ENCODE results near the gene HBA1. TPM values are rescaled to one million over a fixed set of nuclear protein-coding genes. Genes with fewer than 3 reads are reported as not detected.
A peak's percentile ranks its signal among the peaks of the same experiment; 100 is the strongest.
"Not testable (repeated sequence)": the region's sequence is repeated elsewhere in the genome, so short reads cannot be mapped to it uniquely, and the experiment has no call there.

Gene HBA1
- total and polyA plus RNA-seq, 4 donors, result 38.1 to 2,695 (median 450) TPM

GRCh38 chr16:167122-167690, 9.3 kb upstream of the HBA1 start:
- DNase-seq (no peak), ATAC-seq (ENCODE audit: insufficient read depth, low FRiP score) (no peak)
- H3K4me1 ChIP-seq (ENCODE audit: control insufficient read depth in 5 of 5, insufficient read depth in 5 of 5, low read length in 5 of 5), result peaks cover 0 to 12% (median 0%) of the 10 kb centered on the region in 5 donors
- TF ChIP-seq CTCF (IDR thresholded peaks at IDR 0.05; ENCODE audit: control extremely low read depth, extremely low read depth), result no peak
- no peak overlapping the region for H3K27ac ChIP-seq (ENCODE audit: low read depth in 1 of 2, low read length in 1 of 2)
- WGBS, 2 donors, result 10 to 12% methylated on average over 11 of the region's 11 CpGs
- peaks cover 10 to 65% (median 50%) of the 10 kb centered on the region in 3 donors for H3K27me3 ChIP-seq (ENCODE audit: control insufficient read depth in 3 of 3, insufficient read depth in 3 of 3, low read length in 2 of 3)
- no peaks in the 10 kb centered on the region for H3K36me3 ChIP-seq (ENCODE audit: control insufficient read depth in 4 of 4, insufficient read depth in 4 of 4, low read length in 4 of 4)
- peaks cover 0 to 2% (median 0%) of the 10 kb centered on the region in 4 donors for H3K9me3 ChIP-seq (ENCODE audit: control insufficient read depth in 4 of 4, insufficient read depth in 3 of 4, low read length in 3 of 4)
- H3K9ac ChIP-seq (ENCODE audit: insufficient read depth in 1 of 2, low read length in 2 of 2), result no peak overlapping the region
- no peak overlapping the region for H3K4me3 ChIP-seq

DNA sequence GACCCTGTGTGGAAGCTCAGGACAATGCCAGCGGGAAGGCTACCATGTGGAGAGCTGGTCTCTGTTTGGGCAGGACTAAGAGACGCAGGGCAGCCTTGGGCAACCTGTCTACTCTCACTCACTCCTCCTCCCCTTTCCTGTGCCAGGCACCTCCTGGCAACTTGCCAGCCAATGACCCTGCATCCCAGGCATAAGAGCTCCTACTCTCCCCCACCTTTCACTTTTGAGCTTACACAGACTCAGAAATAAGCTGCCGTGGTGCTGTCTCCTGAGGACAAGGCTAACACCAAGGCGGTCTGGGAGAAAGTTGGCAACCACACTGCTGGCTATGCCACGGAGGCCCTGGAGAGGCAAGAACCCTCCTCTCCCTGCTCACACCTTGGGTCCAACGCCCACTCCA, 8.1 kb upstream of the HBA1 start:
- no peaks in the 10 kb centered on the region for H3K36me3 ChIP-seq (ENCODE audit: control insufficient read depth in 4 of 4, insufficient read depth in 4 of 4, low read length in 4 of 4)
- H3K27ac ChIP-seq (ENCODE audit: low read depth in 1 of 2, low read length in 1 of 2), result no peak overlapping the region
- H3K9me3 ChIP-seq (ENCODE audit: control insufficient read depth in 4 of 4, insufficient read depth in 3 of 4, low read length in 3 of 4), result peaks cover 0 to 2% (median 0%) of the 10 kb centered on the region in 4 donors
- H3K4me3 ChIP-seq, result no peak overlapping the region
- no peak overlapping the region for H3K9ac ChIP-seq (ENCODE audit: insufficient read depth in 1 of 2, low read length in 2 of 2)
- 60 to 72% methylated on average over 6 of the region's 6 CpGs for WGBS, 2 donors
- TF ChIP-seq CTCF (IDR thresholded peaks at IDR 0.05; ENCODE audit: control extremely low read depth, extremely low read depth), result no peak
- H3K27me3 ChIP-seq (ENCODE audit: control insufficient read depth in 3 of 3, insufficient read depth in 3 of 3, low read length in 2 of 3), result peaks cover 10 to 58% (median 47%) of the 10 kb centered on the region in 3 donors
- H3K4me1 ChIP-seq (ENCODE audit: control insufficient read depth in 5 of 5, insufficient read depth in 5 of 5, low read length in 5 of 5), result peaks cover 0 to 12% (median 0%) of the 10 kb centered on the region in 5 donors
- DNase-seq (no peak), ATAC-seq (ENCODE audit: insufficient read depth, low FRiP score) (no peak)

- no peaks in the 10 kb centered on the region for H3K36me3 ChIP-seq (ENCODE audit: control insufficient read depth in 4 of 4, insufficient read depth in 4 of 4, low read length in 4 of 4)
- no peak overlapping the region for H3K9ac ChIP-seq (ENCODE audit: insufficient read depth in 1 of 2, low read length in 2 of 2)
- peaks cover 0 to 2% (median 0%) of the 10 kb centered on the region in 4 donors for H3K9me3 ChIP-seq (ENCODE audit: control insufficient read depth in 4 of 4, insufficient read depth in 3 of 4, low read length in 3 of 4)
- 34 to 53% methylated on average over 3 of the region's 3 CpGs for WGBS, 2 donors
- DNase-seq (no peak), ATAC-seq (ENCODE audit: insufficient read depth, low FRiP score) (no peak)
- H3K27ac ChIP-seq (ENCODE audit: low read depth in 1 of 2, low read length in 1 of 2), result no peak overlapping the region
- no peak overlapping the region for H3K4me3 ChIP-seq
- peaks cover 10 to 56% (median 47%) of the 10 kb centered on the region in 3 donors for H3K27me3 ChIP-seq (ENCODE audit: control insufficient read depth in 3 of 3, insufficient read depth in 3 of 3, low read length in 2 of 3)
- TF ChIP-seq CTCF (IDR thresholded peaks at IDR 0.05; ENCODE audit: control extremely low read depth, extremely low read depth), result no peak
- H3K4me1 ChIP-seq (ENCODE audit: control insufficient read depth in 5 of 5, insufficient read depth in 5 of 5, low read length in 5 of 5), result peaks cover 0 to 12% (median 0%) of the 10 kb centered on the region in 5 donors
These were observed 7.5 kb upstream of the HBA1 start for GRCh38 chr16:169014-169413.

DNA sequence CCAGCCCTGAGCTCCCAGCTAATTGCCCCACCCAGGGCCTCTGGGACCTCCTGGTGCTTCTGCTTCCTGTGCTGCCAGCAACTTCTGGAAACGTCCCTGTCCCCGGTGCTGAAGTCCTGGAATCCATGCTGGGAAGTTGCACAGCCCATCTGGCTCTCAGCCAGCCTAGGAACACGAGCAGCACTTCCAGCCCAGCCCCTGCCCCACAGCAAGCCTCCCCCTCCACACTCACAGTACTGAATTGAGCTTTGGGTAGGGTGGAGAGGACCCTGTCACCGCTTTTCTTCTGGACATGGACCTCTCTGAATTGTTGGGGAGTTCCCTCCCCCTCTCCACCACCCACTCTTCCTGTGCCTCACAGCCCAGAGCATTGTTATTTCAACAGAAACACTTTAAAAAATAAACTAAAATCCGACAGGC, 6.4 kb upstream of the HBA1 start:
- peak; percentile 49 to 58 (median 56) for DNase-seq
- H3K27ac ChIP-seq (ENCODE audit: low read depth in 1 of 2, low read length in 1 of 2); H3K4me3 ChIP-seq; ATAC-seq (ENCODE audit: insufficient read depth, low FRiP score); H3K9ac ChIP-seq (ENCODE audit: insufficient read depth in 1 of 2, low read length in 2 of 2); H3K9me3 ChIP-seq (ENCODE audit: control insufficient read depth in 4 of 4, insufficient read depth in 3 of 4, low read length in 3 of 4); H3K36me3 ChIP-seq (ENCODE audit: control insufficient read depth in 4 of 4, insufficient read depth in 4 of 4, low read length in 4 of 4): not testable (repeated sequence)
- Histone ChIP-seq H3K27me3 (ENCODE audit: control insufficient read depth in 3 of 3, insufficient read depth in 3 of 3, low read length in 2 of 3) (peaks cover 10 to 61% (median 54%) of the 10 kb centered on the region in 3 donors), H3K4me1 (ENCODE audit: control insufficient read depth in 5 of 5, insufficient read depth in 5 of 5, low read length in 5 of 5) (peaks cover 0 to 11% (median 0%) of the 10 kb centered on the region in 5 donors)
- 3% methylated on average over 5 of the region's 5 CpGs for WGBS, 2 donors

Data from lung (tissue), 12 donors.